ENCODE results near the gene RBM44. TPM values are rescaled to one million over a fixed set of nuclear protein-coding genes. Genes with fewer than 3 reads are reported as not detected.

RBM44 gene
- total RNA-seq, 2 experiments from 2014 or later = 1.3 to 1.4 TPM

Other genes starting within 250 kb of the RBM44 start
- gene PRLH, start 232.2 kb upstream of the RBM44 start, total RNA-seq = not detected
- not detected for gene RAB17, start 208.0 kb upstream of the RBM44 start, total RNA-seq
- gene LRRFIP1, start 171.2 kb upstream of the RBM44 start, total RNA-seq = 100 to 1,000 TPM; 187 to 196 TPM
- 1 to 10 TPM; 4.9 TPM for gene RAMP1, start 60.8 kb downstream of the RBM44 start, total RNA-seq
- gene UBE2F, start 168.2 kb downstream of the RBM44 start, total RNA-seq = 10 to 100 TPM; 71.4 to 80.5 TPM

Measured in activated CD4-positive, alpha-beta T cell treated with anti-CD3 and anti-CD28 coated beads, Interleukin-2, amount 10 ng/mL, durations not matched to agents 7 days and 5 days (primary cell).